Measurements from ENCODE around the gene MESP1.

Gene MESP1

GRCh38 chr15:89766357-89767311 lies 15.6 kb upstream of the MESP1 start:
- Histone ChIP-seq H3K9ac (ENCODE audit: insufficient read length) (no peak overlapping the region), H3K36me3 (ENCODE audit: insufficient read depth, low read length) (no peaks in the 10 kb centered on the region), H3K4me3 (no peak overlapping the region), H3K9me3 (ENCODE audit: low read depth, low read length) (no peaks in the 10 kb centered on the region), H3K27ac (no peak overlapping the region)
- no peak for DNase-seq (ENCODE audit: low read depth, low spot score)
- TF ChIP-seq FOXP2 (optimal IDR thresholded peaks at IDR 0.05; ENCODE audit: control extremely low read depth, extremely low read length, insufficient read depth) (no peak), POLR2AphosphoS5 (IDR thresholded peaks at IDR 0.05; ENCODE audit: borderline replicate concordance, low read depth, low read length) (no peak)

- H3K9me3 ChIP-seq (ENCODE audit: low read depth, low read length), result no peaks in the 10 kb centered on the region
- no peak overlapping the region for H3K4me3 ChIP-seq
- TF ChIP-seq EZH2 (IDR thresholded peaks at IDR 0.05), result no peak
- TF ChIP-seq FOXP2 (optimal IDR thresholded peaks at IDR 0.05; ENCODE audit: control extremely low read depth, extremely low read length, insufficient read depth), result no peak
- TF ChIP-seq POLR2AphosphoS5 (IDR thresholded peaks at IDR 0.05; ENCODE audit: borderline replicate concordance, low read depth, low read length), result no peak
- no peak overlapping the region for H3K27ac ChIP-seq
- no peak for DNase-seq (ENCODE audit: low read depth, low spot score)
- no peak overlapping the region for H3K9ac ChIP-seq (ENCODE audit: insufficient read length)
- H3K36me3 ChIP-seq (ENCODE audit: insufficient read depth, low read length), result no peaks in the 10 kb centered on the region
Measured at GRCh38 chr15:89765694-89766093, 14.6 kb upstream of the MESP1 start.

- no peaks in the 10 kb centered on the region for H3K9me3 ChIP-seq (ENCODE audit: low read depth, low read length)
- no peak overlapping the region for H3K4me3 ChIP-seq
- H3K36me3 ChIP-seq (ENCODE audit: insufficient read depth, low read length), result no peaks in the 10 kb centered on the region
- DNase-seq (ENCODE audit: low read depth, low spot score), result no peak
- TF ChIP-seq FOXP2 (optimal IDR thresholded peaks at IDR 0.05; ENCODE audit: control extremely low read depth, extremely low read length, insufficient read depth), result no peak
- TF ChIP-seq POLR2AphosphoS5 (IDR thresholded peaks at IDR 0.05; ENCODE audit: borderline replicate concordance, low read depth, low read length), result no peak
- no peak for TF ChIP-seq EZH2 (IDR thresholded peaks at IDR 0.05)
- no peak overlapping the region for H3K27ac ChIP-seq
- H3K9ac ChIP-seq (ENCODE audit: insufficient read length), result no peak overlapping the region
Measured at GRCh38 chr15:89761929-89762328, 10.9 kb upstream of the MESP1 start.

GRCh38 chr15:89761009-89761831 lies 10.2 kb upstream of the MESP1 start:
- Histone ChIP-seq H3K9me3 (ENCODE audit: low read depth, low read length) (no peaks in the 10 kb centered on the region), H3K36me3 (ENCODE audit: insufficient read depth, low read length) (no peaks in the 10 kb centered on the region), H3K4me3 (no peak overlapping the region), H3K27ac (no peak overlapping the region), H3K9ac (ENCODE audit: insufficient read length) (no peak overlapping the region)
- no peak for TF ChIP-seq POLR2AphosphoS5 (IDR thresholded peaks at IDR 0.05; ENCODE audit: borderline replicate concordance, low read depth, low read length)
- no peak for TF ChIP-seq EZH2 (IDR thresholded peaks at IDR 0.05)
- no peak for TF ChIP-seq FOXP2 (optimal IDR thresholded peaks at IDR 0.05; ENCODE audit: control extremely low read depth, extremely low read length, insufficient read depth)
- no peak for DNase-seq (ENCODE audit: low read depth, low spot score)

GRCh38 chr15:89760303-89761008 lies 9.4 kb upstream of the MESP1 start:
- H3K9ac ChIP-seq (ENCODE audit: insufficient read length), result no peak overlapping the region
- no peaks in the 10 kb centered on the region for H3K9me3 ChIP-seq (ENCODE audit: low read depth, low read length)
- no peak for DNase-seq (ENCODE audit: low read depth, low spot score)
- no peak overlapping the region for H3K27ac ChIP-seq
- TF ChIP-seq FOXP2 (optimal IDR thresholded peaks at IDR 0.05; ENCODE audit: control extremely low read depth, extremely low read length, insufficient read depth) (no peak), POLR2AphosphoS5 (IDR thresholded peaks at IDR 0.05; ENCODE audit: borderline replicate concordance, low read depth, low read length) (no peak), EZH2 (IDR thresholded peaks at IDR 0.05) (no peak)
- peak overlapping the region; percentile 41 for H3K4me3 ChIP-seq
- no peaks in the 10 kb centered on the region for H3K36me3 ChIP-seq (ENCODE audit: insufficient read depth, low read length)

GRCh38 chr15:89759835-89760234 lies 8.8 kb upstream of the MESP1 start:
- Histone ChIP-seq H3K36me3 (ENCODE audit: insufficient read depth, low read length) (no peaks in the 10 kb centered on the region), H3K4me3 (no peak overlapping the region), H3K27ac (no peak overlapping the region), H3K9ac (ENCODE audit: insufficient read length) (no peak overlapping the region), H3K9me3 (ENCODE audit: low read depth, low read length) (no peaks in the 10 kb centered on the region)
- no peak for DNase-seq (ENCODE audit: low read depth, low spot score)
- TF ChIP-seq EZH2 (IDR thresholded peaks at IDR 0.05) (no peak), FOXP2 (optimal IDR thresholded peaks at IDR 0.05; ENCODE audit: control extremely low read depth, extremely low read length, insufficient read depth) (no peak), POLR2AphosphoS5 (IDR thresholded peaks at IDR 0.05; ENCODE audit: borderline replicate concordance, low read depth, low read length) (no peak)

- TF ChIP-seq EZH2 (IDR thresholded peaks at IDR 0.05), result no peak
- TF ChIP-seq FOXP2 (optimal IDR thresholded peaks at IDR 0.05; ENCODE audit: control extremely low read depth, extremely low read length, insufficient read depth), result no peak
- TF ChIP-seq POLR2AphosphoS5 (IDR thresholded peaks at IDR 0.05; ENCODE audit: borderline replicate concordance, low read depth, low read length), result no peak
- no peak overlapping the region for H3K27ac ChIP-seq
- DNase-seq (ENCODE audit: low read depth, low spot score), result no peak
Measured at GRCh38 chr15:89758981-89759380, 7.9 kb upstream of the MESP1 start.

GRCh38 chr15:89758283-89758682 lies 7.2 kb upstream of the MESP1 start:
- no peak overlapping the region for H3K27ac ChIP-seq

More at GRCh38 chr15:89758981-89759380, 7.9 kb upstream of the MESP1 start:
- Histone ChIP-seq H3K9me3 (ENCODE audit: low read depth, low read length) (no peaks in the 10 kb centered on the region), H3K36me3 (ENCODE audit: insufficient read depth, low read length) (no peaks in the 10 kb centered on the region), H3K9ac (ENCODE audit: insufficient read length) (no peak overlapping the region), H3K4me3 (no peak overlapping the region)

More at GRCh38 chr15:89758283-89758682, 7.2 kb upstream of the MESP1 start:
- TF ChIP-seq FOXP2 (optimal IDR thresholded peaks at IDR 0.05; ENCODE audit: control extremely low read depth, extremely low read length, insufficient read depth) (no peak), POLR2AphosphoS5 (IDR thresholded peaks at IDR 0.05; ENCODE audit: borderline replicate concordance, low read depth, low read length) (no peak), EZH2 (IDR thresholded peaks at IDR 0.05) (no peak)
- Histone ChIP-seq H3K36me3 (ENCODE audit: insufficient read depth, low read length) (no peaks in the 10 kb centered on the region), H3K9ac (ENCODE audit: insufficient read length) (no peak overlapping the region), H3K9me3 (ENCODE audit: low read depth, low read length) (no peaks in the 10 kb centered on the region), H3K4me3 (no peak overlapping the region)
- no peak for DNase-seq (ENCODE audit: low read depth, low spot score)
